ENCODE results near the gene AOPEP. TPM values are rescaled to one million over a fixed set of nuclear protein-coding genes. Genes with fewer than 3 reads are reported as not detected.

The AOPEP gene
- polyA plus RNA-seq, 1 donor from 2014 or later: 10.0 TPM

DNA sequence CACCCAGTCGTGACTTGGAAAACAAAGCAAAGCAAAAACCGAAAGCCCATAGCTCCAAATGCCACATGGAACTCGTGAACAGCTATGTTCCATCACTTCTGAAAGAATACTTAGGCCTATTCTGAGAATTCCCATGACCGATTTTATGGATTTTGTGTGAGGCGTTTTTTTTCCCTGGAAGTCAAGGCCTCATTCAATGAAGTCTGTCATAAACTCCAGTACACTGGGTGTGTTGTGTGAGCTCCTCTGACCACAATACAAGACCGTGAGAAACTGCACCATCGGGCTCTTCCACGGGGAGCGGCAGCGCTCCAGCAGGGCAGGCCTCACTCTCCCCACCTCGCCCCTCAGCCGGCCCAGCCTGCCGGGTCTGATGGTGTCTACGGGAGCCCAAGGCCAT is 381.5 kb downstream of the AOPEP start:
- Histone ChIP-seq H4K20me1 (ENCODE audit: insufficient read depth) (no peaks in the 10 kb centered on the region), H3K36me3 (ENCODE audit: insufficient read depth, low read length) (peaks cover 19% of the 10 kb centered on the region), H3K4me2 (ENCODE audit: low read length) (no peak overlapping the region), H3K27me3 (ENCODE audit: insufficient read depth, low read depth, low read length) (no peaks in the 10 kb centered on the region), H3K79me2 (replicated peaks; ENCODE audit: insufficient read depth, low read length) (no peaks in the 10 kb centered on the region), H3K9me3 (ENCODE audit: low read length) (no peaks in the 10 kb centered on the region), H3K9ac (ENCODE audit: low read length) (no peak overlapping the region), H3F3A (ENCODE audit: insufficient read depth, low read length, poor library complexity, severe bottlenecking) (no peaks in the 10 kb centered on the region), H3K4me3 (ENCODE audit: low read length) (no peak overlapping the region), H3K27ac (ENCODE audit: low read length) (no peak overlapping the region), H3K9me2 (ENCODE audit: insufficient read depth, low read length) (no peaks in the 10 kb centered on the region), H2AFZ (ENCODE audit: low read depth, low read length) (no peak overlapping the region)
- no peak for TF ChIP-seq TAF1 (IDR thresholded peaks at IDR 0.05; ENCODE audit: low read depth)
- TF ChIP-seq, protein P1, sequence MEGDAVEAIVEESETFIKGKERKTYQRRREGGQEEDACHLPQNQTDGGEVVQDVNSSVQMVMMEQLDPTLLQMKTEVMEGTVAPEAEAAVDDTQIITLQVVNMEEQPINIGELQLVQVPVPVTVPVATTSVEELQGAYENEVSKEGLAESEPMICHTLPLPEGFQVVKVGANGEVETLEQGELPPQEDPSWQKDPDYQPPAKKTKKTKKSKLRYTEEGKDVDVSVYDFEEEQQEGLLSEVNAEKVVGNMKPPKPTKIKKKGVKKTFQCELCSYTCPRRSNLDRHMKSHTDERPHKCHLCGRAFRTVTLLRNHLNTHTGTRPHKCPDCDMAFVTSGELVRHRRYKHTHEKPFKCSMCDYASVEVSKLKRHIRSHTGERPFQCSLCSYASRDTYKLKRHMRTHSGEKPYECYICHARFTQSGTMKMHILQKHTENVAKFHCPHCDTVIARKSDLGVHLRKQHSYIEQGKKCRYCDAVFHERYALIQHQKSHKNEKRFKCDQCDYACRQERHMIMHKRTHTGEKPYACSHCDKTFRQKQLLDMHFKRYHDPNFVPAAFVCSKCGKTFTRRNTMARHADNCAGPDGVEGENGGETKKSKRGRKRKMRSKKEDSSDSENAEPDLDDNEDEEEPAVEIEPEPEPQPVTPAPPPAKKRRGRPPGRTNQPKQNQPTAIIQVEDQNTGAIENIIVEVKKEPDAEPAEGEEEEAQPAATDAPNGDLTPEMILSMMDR (IDR thresholded peaks at IDR 0.05; ENCODE audit: poor library complexity, severe bottlenecking): no peak
- TF ChIP-seq, protein P2, sequence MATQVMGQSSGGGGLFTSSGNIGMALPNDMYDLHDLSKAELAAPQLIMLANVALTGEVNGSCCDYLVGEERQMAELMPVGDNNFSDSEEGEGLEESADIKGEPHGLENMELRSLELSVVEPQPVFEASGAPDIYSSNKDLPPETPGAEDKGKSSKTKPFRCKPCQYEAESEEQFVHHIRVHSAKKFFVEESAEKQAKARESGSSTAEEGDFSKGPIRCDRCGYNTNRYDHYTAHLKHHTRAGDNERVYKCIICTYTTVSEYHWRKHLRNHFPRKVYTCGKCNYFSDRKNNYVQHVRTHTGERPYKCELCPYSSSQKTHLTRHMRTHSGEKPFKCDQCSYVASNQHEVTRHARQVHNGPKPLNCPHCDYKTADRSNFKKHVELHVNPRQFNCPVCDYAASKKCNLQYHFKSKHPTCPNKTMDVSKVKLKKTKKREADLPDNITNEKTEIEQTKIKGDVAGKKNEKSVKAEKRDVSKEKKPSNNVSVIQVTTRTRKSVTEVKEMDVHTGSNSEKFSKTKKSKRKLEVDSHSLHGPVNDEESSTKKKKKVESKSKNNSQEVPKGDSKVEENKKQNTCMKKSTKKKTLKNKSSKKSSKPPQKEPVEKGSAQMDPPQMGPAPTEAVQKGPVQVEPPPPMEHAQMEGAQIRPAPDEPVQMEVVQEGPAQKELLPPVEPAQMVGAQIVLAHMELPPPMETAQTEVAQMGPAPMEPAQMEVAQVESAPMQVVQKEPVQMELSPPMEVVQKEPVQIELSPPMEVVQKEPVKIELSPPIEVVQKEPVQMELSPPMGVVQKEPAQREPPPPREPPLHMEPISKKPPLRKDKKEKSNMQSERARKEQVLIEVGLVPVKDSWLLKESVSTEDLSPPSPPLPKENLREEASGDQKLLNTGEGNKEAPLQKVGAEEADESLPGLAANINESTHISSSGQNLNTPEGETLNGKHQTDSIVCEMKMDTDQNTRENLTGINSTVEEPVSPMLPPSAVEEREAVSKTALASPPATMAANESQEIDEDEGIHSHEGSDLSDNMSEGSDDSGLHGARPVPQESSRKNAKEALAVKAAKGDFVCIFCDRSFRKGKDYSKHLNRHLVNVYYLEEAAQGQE (IDR thresholded peaks at IDR 0.05; ENCODE audit: borderline replicate concordance): no peak
- no peak for TF ChIP-seq POLR2AphosphoS5 (IDR thresholded peaks at IDR 0.05)
- TF ChIP-seq EZH2 (IDR thresholded peaks at IDR 0.05; ENCODE audit: borderline replicate concordance, insufficient read depth, low read length, poor library complexity, severe bottlenecking): no peak
- no peak for TF ChIP-seq EP300 (conservative IDR thresholded peaks at IDR 0.05; ENCODE audit: poor library complexity, severe bottlenecking)
- no peak for TF ChIP-seq MXI1 (conservative IDR thresholded peaks at IDR 0.05; ENCODE audit: poor library complexity, severe bottlenecking)
- TF ChIP-seq RAD21 (conservative IDR thresholded peaks at IDR 0.05): no peak
- TF ChIP-seq SMC3 (conservative IDR thresholded peaks at IDR 0.05; ENCODE audit: poor library complexity): no peak

DNA sequence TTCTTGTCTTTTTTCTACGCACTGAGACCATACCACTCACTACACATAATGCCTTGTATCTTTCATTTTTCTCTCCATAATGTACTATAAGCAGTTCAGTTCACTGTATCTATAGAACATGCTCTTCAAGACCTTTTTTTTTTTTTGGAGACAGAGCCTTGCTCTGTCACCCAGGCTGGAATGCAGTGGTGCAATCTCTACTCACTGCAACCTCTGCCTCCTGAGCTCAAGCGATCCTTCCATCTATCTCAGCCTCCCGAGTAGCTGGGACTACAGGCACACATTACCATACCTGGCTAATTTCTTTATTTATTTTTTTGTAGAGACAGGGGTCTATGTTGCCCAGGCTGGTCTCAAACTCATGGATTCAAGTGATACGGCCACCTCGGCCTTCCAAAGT is 382.3 kb downstream of the AOPEP start:
- no peaks in the 10 kb centered on the region for H3K9me3 ChIP-seq (ENCODE audit: low read length)
- no peak overlapping the region for H3K4me2 ChIP-seq (ENCODE audit: low read length)
- no peak overlapping the region for H3K27ac ChIP-seq (ENCODE audit: low read length)
- no peaks in the 10 kb centered on the region for H4K20me1 ChIP-seq (ENCODE audit: insufficient read depth)
- no peak overlapping the region for H3K4me3 ChIP-seq (ENCODE audit: low read length)
- no peaks in the 10 kb centered on the region for H3K9me2 ChIP-seq (ENCODE audit: insufficient read depth, low read length)
- H3K27me3 ChIP-seq (ENCODE audit: insufficient read depth, low read depth, low read length): no peaks in the 10 kb centered on the region
- no peaks in the 10 kb centered on the region for H3K79me2 ChIP-seq (replicated peaks; ENCODE audit: insufficient read depth, low read length)
- no peaks in the 10 kb centered on the region for H3F3A ChIP-seq (ENCODE audit: insufficient read depth, low read length, poor library complexity, severe bottlenecking)
- peaks cover 19% of the 10 kb centered on the region for H3K36me3 ChIP-seq (ENCODE audit: insufficient read depth, low read length)
- no peak overlapping the region for H3K9ac ChIP-seq (ENCODE audit: low read length)
- no peak overlapping the region for H2AFZ ChIP-seq (ENCODE audit: low read depth, low read length)
- no peak for TF ChIP-seq MXI1 (conservative IDR thresholded peaks at IDR 0.05; ENCODE audit: poor library complexity, severe bottlenecking)
- no peak for TF ChIP-seq TAF1 (IDR thresholded peaks at IDR 0.05; ENCODE audit: low read depth)
- no peak for TF ChIP-seq EZH2 (IDR thresholded peaks at IDR 0.05; ENCODE audit: borderline replicate concordance, insufficient read depth, low read length, poor library complexity, severe bottlenecking)
- TF ChIP-seq, protein P2 (IDR thresholded peaks at IDR 0.05; ENCODE audit: borderline replicate concordance): no peak
- TF ChIP-seq POLR2AphosphoS5 (IDR thresholded peaks at IDR 0.05): no peak
- no peak for TF ChIP-seq SMC3 (conservative IDR thresholded peaks at IDR 0.05; ENCODE audit: poor library complexity)
- TF ChIP-seq, protein P1 (IDR thresholded peaks at IDR 0.05; ENCODE audit: poor library complexity, severe bottlenecking): no peak
- TF ChIP-seq RAD21 (conservative IDR thresholded peaks at IDR 0.05): no peak
- TF ChIP-seq EP300 (conservative IDR thresholded peaks at IDR 0.05; ENCODE audit: poor library complexity, severe bottlenecking): no peak
